Measurements from ENCODE around the gene PDGFB. TPM values are rescaled to one million over a fixed set of nuclear protein-coding genes. Genes with fewer than 3 reads are reported as not detected.

Gene PDGFB
- total RNA-seq, 1 donor from 2014 or later, result 29.8 TPM

GRCh38 chr22:39280250-39280649 lies 35.5 kb upstream of the PDGFB start:
- ATAC-seq, result no peak
- H3K27ac ChIP-seq, result no peak overlapping the region
- no peak overlapping the region for H3K4me3 ChIP-seq
- DNase-seq, result no peak
- TF ChIP-seq CTCF (IDR thresholded peaks at IDR 0.05), result no peak
- peaks cover 6% of the 10 kb centered on the region for H3K9me3 ChIP-seq
- H3K36me3 ChIP-seq, result no peaks in the 10 kb centered on the region
- intact Hi-C loops (cut with DNase I), result no loop called here
- H3K4me1 ChIP-seq, result peaks cover 33% of the 10 kb centered on the region
- no peaks in the 10 kb centered on the region for H3K27me3 ChIP-seq

DNA sequence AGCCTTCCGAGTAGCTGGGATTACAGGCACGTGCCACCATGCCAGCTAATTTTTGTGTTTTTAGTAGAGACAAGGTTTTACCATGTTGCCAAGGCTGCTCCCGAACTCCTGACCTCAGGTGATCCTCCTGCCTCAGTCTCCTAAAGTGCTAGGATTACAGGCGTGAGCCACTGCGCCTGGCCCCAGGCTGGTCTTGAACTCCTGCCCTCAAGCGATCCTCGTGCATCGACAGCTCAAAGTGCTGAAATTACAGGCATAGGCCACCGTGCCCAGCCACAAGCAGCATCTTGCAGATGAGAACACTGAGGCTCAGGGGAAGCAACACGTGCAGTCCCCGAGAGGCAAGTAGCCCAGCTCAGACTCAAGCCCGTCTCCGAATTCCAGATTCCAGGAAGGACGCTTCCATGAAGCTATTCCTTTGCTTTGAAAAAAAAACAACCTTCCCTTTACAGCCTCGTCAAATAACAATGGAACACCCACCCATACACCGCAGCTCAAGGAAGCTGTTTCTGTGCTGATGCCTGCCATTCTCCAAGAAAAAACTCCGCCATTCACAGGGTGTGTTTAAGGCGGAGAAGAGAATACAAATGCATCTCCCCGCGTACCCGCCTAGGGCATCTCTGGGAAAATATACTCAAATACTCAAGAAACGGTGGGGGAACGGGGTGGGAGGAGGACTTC lies 34.5 kb upstream of the PDGFB start:
- Histone ChIP-seq H3K27me3 (no peaks in the 10 kb centered on the region), H3K9me3 (no peaks in the 10 kb centered on the region)
- TF ChIP-seq CTCF (IDR thresholded peaks at IDR 0.05), result no peak

DNA sequence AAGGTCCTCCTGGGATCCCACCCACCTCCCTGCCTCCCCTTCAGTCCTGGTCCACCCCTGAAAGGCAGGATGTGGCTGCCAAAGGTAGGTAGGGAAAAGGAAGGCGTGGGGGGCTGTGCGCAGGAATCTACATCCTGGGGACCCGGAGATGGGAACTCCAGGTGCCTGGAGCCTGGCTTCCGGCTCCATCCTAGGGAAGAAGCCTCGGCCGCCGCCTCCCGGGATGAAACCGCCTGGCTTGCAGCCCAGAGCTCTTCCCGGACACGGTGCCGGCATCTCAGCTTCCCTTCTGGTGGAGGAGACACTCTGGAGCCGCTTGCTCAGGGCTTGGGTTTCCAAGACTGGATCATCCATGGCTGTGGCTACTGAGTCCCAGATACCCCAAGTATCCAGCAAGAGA lies 33.3 kb upstream of the PDGFB start:
- intact Hi-C loops (cut with DNase I), result no loop called here
- H3K27me3 ChIP-seq, result no peaks in the 10 kb centered on the region
- H3K4me3 ChIP-seq, result no peak overlapping the region
- DNase-seq (no peak), ATAC-seq (no peak)
- peaks cover 21% of the 10 kb centered on the region for H3K4me1 ChIP-seq
- no peaks in the 10 kb centered on the region for H3K36me3 ChIP-seq
- H3K9me3 ChIP-seq, result no peaks in the 10 kb centered on the region
- TF ChIP-seq CTCF (IDR thresholded peaks at IDR 0.05), result no peak
- H3K27ac ChIP-seq, result no peak overlapping the region

More for the DNA sequence above, 34.5 kb upstream of the PDGFB start:
- H3K27ac ChIP-seq, result no peak overlapping the region
- peaks cover 33% of the 10 kb centered on the region for H3K4me1 ChIP-seq
- ATAC-seq, result no peak
- no peaks in the 10 kb centered on the region for H3K36me3 ChIP-seq
- H3K4me3 ChIP-seq, result no peak overlapping the region
- DNase-seq, result no peak
- intact Hi-C loops (cut with DNase I), result no loop called here

GRCh38 chr22:39277142-39277607 lies 32.4 kb upstream of the PDGFB start:
- Histone ChIP-seq H3K27me3 (no peaks in the 10 kb centered on the region), H3K4me3 (no peak overlapping the region), H3K4me1 (peaks cover 13% of the 10 kb centered on the region), H3K27ac (no peak overlapping the region), H3K9me3 (no peaks in the 10 kb centered on the region), H3K36me3 (no peaks in the 10 kb centered on the region)
- ATAC-seq, result peak; percentile 71
- intact Hi-C loops (cut with DNase I), result no loop called here
- DNase-seq, result no peak
- no peak for TF ChIP-seq CTCF (IDR thresholded peaks at IDR 0.05)

GRCh38 chr22:39276440-39277141 lies 31.8 kb upstream of the PDGFB start:
- TF ChIP-seq CTCF (IDR thresholded peaks at IDR 0.05), result no peak
- intact Hi-C loops (cut with DNase I), result no loop called here
- H3K27ac ChIP-seq, result no peak overlapping the region

More at GRCh38 chr22:39276440-39277141, 31.8 kb upstream of the PDGFB start:
- Histone ChIP-seq H3K27me3 (no peaks in the 10 kb centered on the region), H3K9me3 (no peaks in the 10 kb centered on the region), H3K36me3 (no peaks in the 10 kb centered on the region), H3K4me3 (no peak overlapping the region), H3K4me1 (peaks cover 7% of the 10 kb centered on the region)
- DNase-seq (no peak), ATAC-seq (no peak)

Measured in upper lobe of right lung (tissue), 1 donor.